Globus pallidus (tissue), 1 donor: Measurements from ENCODE around the gene DHX57.

ENCODE experiments used
- DNase-seq: peaks from one replicate; pipeline ENCODE4 v3.0.0-alpha.2; 2015; ENCODE audit warnings: low spot score

Gene DHX57

GRCh38 chr2:38875576-38876367 lies at the start of gene DHX57, which contains the start of gene MORN2:
DHX57 (minus strand) TSS chr2:38875934; CDS start chr2:38868405, 7,529 bp downstream.
MORN2 (plus strand) TSS chr2:38875976.
- peak; percentile 80 for DNase-seq

- DNase-seq = no peak
Measured at GRCh38 chr2:38922902-38923301, 47.2 kb upstream of the DHX57 start.

DNA sequence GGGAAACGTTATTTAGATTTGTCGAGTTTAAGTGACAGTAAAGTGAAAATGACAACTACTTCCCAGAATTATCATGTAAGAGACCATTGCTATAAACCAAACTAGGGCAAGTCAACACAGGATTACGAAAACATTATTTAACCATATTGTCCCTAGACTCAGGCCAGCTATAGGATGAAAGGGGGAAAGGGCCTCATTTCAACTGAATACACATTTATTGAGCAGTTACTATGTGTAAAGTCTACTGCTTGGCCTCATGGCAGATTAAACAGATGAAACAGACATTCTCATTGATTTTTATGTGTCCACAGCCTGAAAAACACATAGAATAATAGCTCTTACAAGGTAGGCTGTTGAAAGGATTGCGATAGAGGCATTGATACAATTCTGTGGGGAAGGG lies 46.7 kb upstream of the DHX57 start:
- no peak for DNase-seq

DNA sequence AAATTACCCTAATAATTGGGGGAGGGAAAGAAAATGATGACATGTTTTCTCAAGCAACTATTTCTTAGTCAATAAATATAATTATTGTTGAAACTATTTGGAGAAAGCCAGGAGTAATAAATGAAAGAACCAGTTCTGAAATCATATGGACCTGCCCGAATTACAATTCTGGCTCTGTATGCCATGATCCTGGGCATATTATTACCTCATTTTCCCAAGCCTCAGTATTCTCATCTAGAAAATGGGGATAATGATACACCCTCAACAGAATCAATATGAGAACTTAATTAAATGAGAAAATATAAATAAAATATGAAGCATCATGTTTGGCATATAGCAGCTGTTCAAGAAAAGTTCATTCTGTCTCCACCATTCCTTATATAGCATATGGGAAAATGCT lies 36.9 kb upstream of the DHX57 start:
- DNase-seq = no peak

GRCh38 chr2:38911191-38911590 lies 35.5 kb upstream of the DHX57 start:
- DNase-seq = no peak

DNA sequence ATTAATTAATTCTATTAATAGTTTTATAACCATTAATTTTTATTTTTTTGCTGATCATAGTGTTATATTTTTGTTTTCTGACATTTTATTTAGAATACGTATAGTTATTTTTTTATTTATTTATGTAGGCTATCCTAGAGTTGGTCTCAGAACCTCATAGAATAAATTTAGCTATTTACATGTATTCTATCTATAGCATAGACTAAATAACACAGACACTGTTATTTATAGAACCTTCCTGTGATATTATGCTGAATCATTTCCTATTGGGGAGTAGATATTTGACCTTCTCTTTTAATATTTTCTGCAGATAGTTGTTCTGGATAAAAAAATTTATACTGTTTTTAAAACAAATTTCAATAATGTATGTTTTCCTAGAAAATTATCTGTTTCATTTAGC lies 34.1 kb upstream of the DHX57 start:
- no peak for DNase-seq

DNA sequence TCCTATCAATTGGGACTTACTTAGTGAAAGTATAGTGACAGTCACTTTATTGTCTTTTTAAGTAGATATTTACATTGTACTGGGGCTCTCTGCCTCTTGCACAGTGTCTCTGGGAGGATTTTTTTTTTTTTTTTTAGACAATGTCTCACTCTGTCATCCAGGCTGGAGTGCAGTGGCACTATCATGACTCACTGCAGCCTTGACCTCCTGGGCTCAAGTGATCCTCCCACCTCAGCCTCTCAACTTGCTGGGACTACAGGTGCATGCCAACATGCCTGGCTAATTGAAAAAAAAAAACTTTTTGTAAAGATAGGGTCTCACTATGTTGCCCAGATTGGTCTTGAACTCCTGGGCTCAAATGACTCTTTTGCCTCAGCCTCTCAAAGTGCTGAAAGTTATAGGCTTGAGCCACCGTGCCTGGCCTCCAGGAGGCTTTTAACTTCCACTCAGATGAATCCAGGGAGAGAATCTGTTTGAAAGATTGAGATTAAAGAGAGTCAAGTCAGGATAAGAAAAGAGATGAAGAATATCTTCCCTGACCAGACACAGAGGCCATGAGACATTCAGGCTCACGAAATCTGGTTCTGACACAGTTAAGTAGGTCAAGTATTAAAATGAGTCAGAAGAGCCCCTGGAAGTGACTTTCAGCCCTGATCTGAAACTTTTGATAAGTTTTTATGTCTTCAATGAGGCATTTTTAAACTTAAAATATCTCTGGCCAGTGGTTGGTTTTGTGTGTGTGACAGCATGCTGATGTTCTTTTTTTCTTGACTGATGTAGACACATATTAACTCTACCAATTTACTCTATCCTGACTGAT lies 32.2 kb upstream of the DHX57 start:
- no peak for DNase-seq

GRCh38 chr2:38907242-38907641 lies 31.5 kb upstream of the DHX57 start:
- DNase-seq = no peak

- DNase-seq = no peak
Measured at GRCh38 chr2:38905251-38905650, 29.5 kb upstream of the DHX57 start.

DNA sequence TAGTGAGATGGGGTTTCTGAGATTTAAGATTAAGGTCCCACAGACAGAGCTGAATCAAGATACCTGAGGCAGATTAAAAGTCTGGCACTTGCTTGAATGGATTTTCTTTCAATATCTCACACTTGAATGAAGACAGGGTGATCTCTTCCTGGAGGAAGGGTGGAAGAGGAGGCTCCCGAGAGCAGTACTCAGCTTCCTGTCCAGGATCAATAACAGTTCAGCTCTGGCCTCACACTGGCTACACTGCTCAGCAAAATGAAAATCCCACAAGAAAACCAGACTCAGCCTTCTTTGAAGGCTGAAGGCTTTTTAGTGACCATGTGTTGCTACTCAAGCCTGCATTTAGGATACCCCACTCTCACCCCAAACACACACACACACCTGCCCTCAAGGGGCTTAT lies 25.0 kb upstream of the DHX57 start:
- no peak for DNase-seq

GRCh38 chr2:38898256-38898655 lies 22.5 kb upstream of the DHX57 start:
- DNase-seq = no peak

DNA sequence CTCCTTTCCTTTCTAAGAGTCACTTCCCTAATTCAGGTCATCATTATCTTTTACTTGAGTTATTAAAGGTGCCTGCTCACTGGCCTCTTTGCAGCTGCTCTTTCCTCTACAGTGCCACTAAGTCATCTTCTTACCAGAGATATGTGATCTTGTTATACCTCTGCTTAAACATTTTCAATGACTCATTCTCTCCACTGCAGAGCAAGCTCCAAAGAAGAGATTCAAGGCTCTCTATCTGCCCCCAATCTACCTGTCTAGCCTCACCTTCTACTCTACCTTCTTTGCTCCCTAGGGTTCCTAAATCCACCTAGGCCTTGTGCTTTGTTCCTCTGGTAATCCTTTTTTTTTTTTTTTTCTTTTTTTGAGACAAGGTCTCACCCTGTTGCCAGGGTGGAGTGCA lies 17.1 kb upstream of the DHX57 start:
- no peak for DNase-seq

GRCh38 chr2:38889575-38889974 lies 13.8 kb upstream of the DHX57 start, which contains the start of gene ARHGEF33:
ARHGEF33 (plus strand) TSS chr2:38889875; CDS start chr2:38919448, 29,573 bp downstream.
- no peak for DNase-seq

DNA sequence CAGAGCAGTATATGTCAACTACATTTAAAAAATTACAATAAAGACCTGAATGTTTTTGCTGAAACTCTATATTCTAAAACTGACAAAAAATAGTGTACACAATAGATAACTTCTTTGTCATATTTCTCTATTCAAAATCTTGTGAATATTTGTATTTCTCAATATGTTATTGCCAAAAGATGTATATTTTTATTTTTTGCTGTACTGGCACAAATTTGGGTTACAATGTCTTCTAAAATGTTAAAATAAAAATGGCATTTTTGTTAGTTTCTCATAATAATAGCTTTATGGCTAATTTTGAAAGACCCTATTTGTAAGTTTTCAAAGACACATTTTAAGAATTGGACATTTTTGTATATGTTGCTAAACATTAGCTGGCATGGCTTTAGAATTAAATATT lies 13.3 kb upstream of the DHX57 start:
- no peak for DNase-seq

DNA sequence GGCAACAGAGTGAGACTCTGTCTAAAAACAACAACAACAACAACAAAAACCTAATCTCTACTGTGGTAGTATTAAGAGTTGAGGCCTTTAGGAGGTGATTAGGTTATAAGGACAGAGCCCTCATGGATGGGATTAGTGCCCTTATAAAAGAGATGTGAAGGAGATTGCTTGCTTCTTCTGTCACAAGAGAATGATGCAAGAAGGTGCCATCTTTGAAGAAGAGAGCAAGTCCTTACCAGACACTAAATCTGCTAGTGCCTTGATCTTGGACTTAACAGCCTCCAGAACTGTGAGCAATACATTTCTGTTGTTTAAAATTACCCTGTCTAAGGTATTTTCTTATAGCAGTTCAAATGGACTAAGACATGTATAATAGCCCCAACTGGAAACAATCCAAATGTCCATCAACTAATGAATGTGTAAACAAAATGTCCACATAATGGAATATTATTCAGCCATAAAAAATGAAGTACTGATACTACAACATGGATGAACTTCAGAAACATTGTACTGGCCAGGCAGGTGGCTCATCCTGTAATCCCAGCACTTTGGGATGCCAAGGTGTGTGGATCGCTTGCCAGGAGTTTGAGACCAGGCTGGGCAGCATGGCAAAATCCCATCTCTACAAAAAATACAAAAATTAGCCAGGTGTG lies 12.3 kb upstream of the DHX57 start:
- no peak for DNase-seq

DNA sequence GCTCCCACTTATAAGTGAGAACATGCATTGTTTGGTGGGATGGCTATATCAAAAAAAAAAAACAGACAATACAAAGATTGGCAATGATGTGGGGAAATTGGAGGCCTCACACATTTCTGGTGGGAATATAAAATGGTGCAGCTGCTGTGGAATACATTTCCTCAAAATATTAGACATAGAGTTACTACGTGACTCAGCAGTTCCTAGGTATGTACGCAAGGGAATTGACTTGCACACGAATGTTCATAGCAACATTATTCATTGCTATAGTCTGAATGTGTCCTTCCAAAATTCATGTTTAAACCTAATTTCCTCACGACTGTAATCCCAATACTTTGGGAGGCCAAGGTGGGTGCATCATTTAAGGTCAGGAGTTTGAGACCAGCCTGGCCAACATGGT lies 11.6 kb upstream of the DHX57 start:
- no peak for DNase-seq

- no peak for DNase-seq
Measured at GRCh38 chr2:38886063-38886462, 10.3 kb upstream of the DHX57 start.

GRCh38 chr2:38876407-38876806 lies 673 bp upstream of the DHX57 start:
- DNase-seq = no peak

DNA sequence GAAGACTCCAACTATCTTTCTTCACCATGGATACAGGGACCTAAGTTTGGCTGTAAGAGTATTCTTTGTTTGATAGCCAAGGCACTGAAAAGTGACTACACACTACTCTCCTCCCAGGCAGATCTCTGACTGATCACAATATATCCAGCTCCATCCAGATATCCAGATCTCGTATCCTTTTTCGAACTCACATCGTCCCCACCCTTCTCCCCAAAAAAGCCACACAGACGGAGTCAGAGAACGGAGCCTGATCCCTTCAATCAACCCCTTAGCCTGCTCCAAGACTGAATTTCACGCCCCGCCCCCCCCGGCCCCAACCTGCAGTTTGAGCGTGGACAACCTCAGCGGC lies 533 bp downstream of the DHX57 start:
- DNase-seq = no peak

DNA sequence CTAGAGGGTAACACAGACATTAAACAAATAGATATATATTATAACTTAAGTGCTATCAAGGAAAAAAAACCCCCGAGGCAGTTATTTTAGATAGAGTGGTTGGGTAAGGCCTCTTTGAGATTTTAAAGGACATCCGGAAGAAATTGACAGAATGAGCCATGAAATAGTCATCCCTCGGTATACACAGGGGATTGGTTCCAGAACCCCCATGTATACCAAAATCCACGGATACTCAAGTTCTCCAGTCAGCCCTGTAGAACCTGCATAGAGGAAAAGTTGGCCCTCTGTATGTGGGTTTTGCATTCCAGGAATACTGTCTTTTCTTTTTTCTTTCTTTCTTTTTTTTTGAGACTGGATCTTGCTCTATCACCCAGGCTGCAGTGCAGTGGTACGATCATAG lies 2.0 kb downstream of the DHX57 start:
- DNase-seq = no peak

DNA sequence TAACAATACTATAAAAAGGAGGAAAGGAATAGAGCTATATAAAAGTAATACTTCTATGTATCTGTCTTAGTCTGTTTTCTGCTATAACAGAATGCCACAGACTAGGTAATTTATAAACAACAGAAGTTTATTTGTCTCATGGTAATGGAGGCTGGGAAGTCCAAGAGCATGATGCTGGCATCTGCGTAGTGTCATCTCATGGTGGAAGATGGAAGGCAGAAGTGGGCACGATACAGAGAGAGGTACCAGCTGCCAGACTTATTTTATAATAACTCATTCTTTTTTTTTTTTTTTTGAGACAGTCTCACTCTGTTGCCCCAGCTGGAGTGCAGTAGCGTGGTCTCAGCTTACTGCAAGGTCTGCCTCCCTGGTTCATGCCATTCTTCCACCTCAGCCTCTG lies 4.3 kb downstream of the DHX57 start:
- DNase-seq = no peak

- DNase-seq = no peak
Measured at GRCh38 chr2:38866773-38867443, 8.8 kb downstream of the DHX57 start.
